Heart left ventricle (tissue), 16 donors: ENCODE results near the gene C21orf91. TPM values are rescaled to one million over a fixed set of nuclear protein-coding genes. Genes with fewer than 3 reads are reported as not detected.
A peak's percentile ranks its signal among the peaks of the same experiment; 100 is the strongest.

Source experiments
- ATAC-seq, 4 donors: fragments of 200-7000 bp; cut with Tn5 transposase; one replicate each; pipeline ENCODE4 v1.9.1; 2020 to 2022; ENCODE audit warnings: moderate library complexity in 4 of 4, mild to moderate bottlenecking in 3 of 4, moderate number of reproducible peaks in 1 of 4
- DNase-seq, 5 donors: peaks; one replicate each; pipeline ENCODE4 v3.0.0-alpha.2; 2020
- H3K27ac ChIP-seq, 12 donors: fragments of 200-600 bp; sonication (generic) in 4 of 12; one replicate each; pipeline versions ENCODE4 v1.5.0 to v1.8.0; 2016 to 2022; ENCODE audit warnings: mild to moderate bottlenecking in 2 of 12
- H3K27me3 ChIP-seq, 9 donors: fragments of 200-600 bp; sonication (generic) in 2 of 9; one replicate each; pipeline versions ENCODE4 v1.5.1 to v1.8.0; 2016 to 2022; ENCODE audit warnings: mild to moderate bottlenecking in 3 of 9
- H3K36me3 ChIP-seq, 9 donors: fragments of 200-600 bp; sonication (generic) in 2 of 9; one replicate each; pipeline versions ENCODE4 v1.5.0 to v1.8.0; 2018 to 2022; ENCODE audit warnings: mild to moderate bottlenecking in 2 of 9
- H3K4me1 ChIP-seq, 12 donors: fragments of 200-600 bp; sonication (generic) in 4 of 12; one replicate each; pipeline versions ENCODE4 v1.5.0 to v1.8.0; 2016 to 2022; ENCODE audit warnings: mild to moderate bottlenecking in 3 of 12
- H3K4me3 ChIP-seq, 12 donors: fragments of 200-600 bp; sonication (generic) in 4 of 12; one replicate each; pipeline versions ENCODE4 v1.5.0 to v1.8.0; 2017 to 2022; ENCODE audit warnings: mild to moderate bottlenecking in 9 of 12, moderate library complexity in 4 of 12
- H3K9me3 ChIP-seq, 12 donors: fragments of 200-600 bp; sonication (generic) in 4 of 12; one replicate each; pipeline versions ENCODE4 v1.5.0 to v1.8.0; 2016 to 2022; ENCODE audit warnings: mild to moderate bottlenecking in 1 of 12
- POLR2A ChIP-seq, 2 donors: fragments of 450-650 bp; IDR thresholded peaks; one replicate each; pipeline ENCODE4 v1.6.1; 2017; ENCODE audit warnings: antibody characterized with exemption in 2 of 2, mild to moderate bottlenecking in 2 of 2, moderate library complexity in 2 of 2
- WGBS, 4 donors: extraction: QIAGEN DNeasy Blood & Tissue Kit in 2 of 4; methylation state at CpG; one replicate each; pipeline versions ENCODE4 v1.1.5 to v1.1.7; 2013 to 2018; 5-methylcytosine and 5-hydroxymethylcytosine counted together
- intact Hi-C, 10 donors: fragments of 100-400 bp; cut with DNase I; formaldehyde crosslinking; loops; one replicate each; pipeline versions ENCODE4 v1.11.1 to v1.14.2; 2022
- polyA plus RNA-seq, 2 donors: library from polyadenylated mRNA; stranded (reverse); fragments of 200-250 nt; gene quantifications; one replicate each; pipeline ENCODE4 v1.2.3, GENCODE V29; 2013
- total RNA-seq, 9 donors: library from RNA; depleted of rRNA in 2 of 9; stranded (reverse); fragments of >200 nt in 2 of 9; fragmentation: NEBNext Ultra II Directional in 3 of 9; extraction: Animal tissue kit (Norgen Biotek cat#: 25700) in 3 of 9; gene quantifications; one replicate each; pipeline versions ENCODE4 v1.1.0 to v1.2.4, GENCODE V29; 2016 to 2023
- TF ChIP-seq, protein P1 (sequence below), 12 donors: fragments of 200-600 bp; sonication (generic) in 4 of 12; IDR thresholded peaks; one replicate each; pipeline versions ENCODE4 v1.5.0 to v1.8.0; 2018 to 2022; ENCODE audit warnings: antibody characterized with exemption in 12 of 12, mild to moderate bottlenecking in 5 of 12
- donor health status: ischemic (EF 13 %, LVEDD 7.1; RV severe dilation, severe dysfunction).
- donor health status: healthy with polysubstance abuse.
- donor health status: DM: no; HTN: yes; CAD: no.
- donor health status: DM: no; HTN: no; CAD: no.
- donor health status: ischemic (EF 25% LVEDD 6.9; RV normal size, moderate dysfunction).
- donor health status: ischemic (EF 25% LVEDD 5.7; RV mildly dilated, moderate dysfunction).
- donor health status: healthy.
- donor health status: DM: yes; HTN: yes; CAD: no.
- donor health status: ischemic (EF 35%, LVEDD 5.7; RV mildly dilated, moderate dysfunction).
- donor health status: nonischemic (EF 11% LVEDD 7.7; RV severe dilation, severe dysfunction).
- donor health status: DM: yes; HTN: yes; CAD: no.
- donor health status: PGD.
- donor health status: ischemic (EF 29% LVEDD 5.4; RV normal size, mild dysfunction).
- donor health status: nonischemic (EF 23%, LVEDD 6.1; RV moderate dilation, normal function).

C21orf91 gene
- total and polyA plus RNA-seq, 11 donors, result 2.2 to 21.2 (median 9.3) TPM

DNA sequence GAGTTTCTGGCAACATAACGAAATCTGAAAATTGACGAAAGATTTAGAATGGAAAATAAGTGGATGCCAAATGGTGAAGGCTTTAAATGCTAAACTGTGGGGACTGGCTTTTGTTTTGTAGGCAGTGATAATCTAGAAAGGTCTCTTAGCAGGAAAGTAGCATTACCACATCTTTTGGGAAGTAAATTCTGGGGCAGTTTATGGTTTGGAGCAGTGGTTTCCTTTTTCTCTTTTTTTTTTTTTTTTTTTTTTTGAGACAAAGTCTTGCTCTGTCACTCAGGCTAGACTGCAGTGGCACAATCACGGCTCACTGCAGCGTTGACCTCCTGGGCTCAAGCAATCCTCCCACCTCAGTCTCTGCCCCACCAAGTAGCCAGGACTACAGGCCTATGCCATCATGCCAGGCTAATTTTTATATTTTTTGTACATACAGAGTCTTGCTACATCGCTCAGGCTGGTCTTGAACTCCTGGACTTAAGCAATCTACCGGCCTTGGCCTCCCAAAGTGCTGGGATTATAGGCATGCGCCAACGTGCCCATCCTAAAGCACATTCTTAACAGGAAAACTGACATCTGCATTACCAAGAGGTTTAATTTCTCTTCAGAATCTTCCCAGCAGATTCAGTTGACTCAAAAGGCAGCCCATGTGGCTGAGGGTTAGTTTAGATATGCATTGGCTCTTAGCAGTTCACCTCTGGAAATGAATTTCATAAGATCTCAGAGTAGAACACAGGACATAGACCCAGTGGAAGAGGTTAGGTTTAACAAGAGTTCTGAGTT, 32.9 kb downstream of the C21orf91 start:
- Histone ChIP-seq H3K27ac (no peak overlapping the region), H3K36me3 (peaks cover 0 to 41% (median 23%) of the 10 kb centered on the region in 9 donors), H3K27me3 (no peaks in the 10 kb centered on the region), H3K9me3 (peaks cover 0 to 7% (median 0%) of the 10 kb centered on the region in 12 donors), H3K4me1 (peaks cover 0 to 83% (median 0%) of the 10 kb centered on the region in 12 donors), H3K4me3 (no peak overlapping the region)
- intact Hi-C loops, result no loop called here
- no peak for TF ChIP-seq POLR2A (IDR thresholded peaks at IDR 0.05)
- TF ChIP-seq, protein P1, sequence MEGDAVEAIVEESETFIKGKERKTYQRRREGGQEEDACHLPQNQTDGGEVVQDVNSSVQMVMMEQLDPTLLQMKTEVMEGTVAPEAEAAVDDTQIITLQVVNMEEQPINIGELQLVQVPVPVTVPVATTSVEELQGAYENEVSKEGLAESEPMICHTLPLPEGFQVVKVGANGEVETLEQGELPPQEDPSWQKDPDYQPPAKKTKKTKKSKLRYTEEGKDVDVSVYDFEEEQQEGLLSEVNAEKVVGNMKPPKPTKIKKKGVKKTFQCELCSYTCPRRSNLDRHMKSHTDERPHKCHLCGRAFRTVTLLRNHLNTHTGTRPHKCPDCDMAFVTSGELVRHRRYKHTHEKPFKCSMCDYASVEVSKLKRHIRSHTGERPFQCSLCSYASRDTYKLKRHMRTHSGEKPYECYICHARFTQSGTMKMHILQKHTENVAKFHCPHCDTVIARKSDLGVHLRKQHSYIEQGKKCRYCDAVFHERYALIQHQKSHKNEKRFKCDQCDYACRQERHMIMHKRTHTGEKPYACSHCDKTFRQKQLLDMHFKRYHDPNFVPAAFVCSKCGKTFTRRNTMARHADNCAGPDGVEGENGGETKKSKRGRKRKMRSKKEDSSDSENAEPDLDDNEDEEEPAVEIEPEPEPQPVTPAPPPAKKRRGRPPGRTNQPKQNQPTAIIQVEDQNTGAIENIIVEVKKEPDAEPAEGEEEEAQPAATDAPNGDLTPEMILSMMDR (IDR thresholded peaks at IDR 0.05), result no peak
- no peak for DNase-seq
- no peak for ATAC-seq
- 89 to 97% (median 92%) methylated on average over 8 of the region's 8 CpGs for WGBS, 4 donors

DNA sequence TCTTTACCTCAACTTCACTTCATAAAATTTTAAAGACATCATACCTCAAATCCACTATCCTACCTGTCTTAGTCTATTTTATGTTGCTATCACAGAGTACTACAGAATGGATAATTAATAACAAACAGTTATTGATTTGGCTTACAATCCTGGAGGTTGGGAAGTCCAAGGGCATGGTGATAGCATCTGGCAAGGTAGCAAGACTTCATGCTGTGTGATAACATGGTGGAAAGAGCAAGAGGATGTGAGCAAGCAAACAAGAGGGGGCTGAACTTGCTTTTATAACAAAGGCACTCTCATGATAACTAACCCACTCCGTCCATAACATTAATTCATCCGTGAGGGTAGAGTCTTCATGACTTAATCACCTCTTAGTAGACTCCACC, 33.8 kb downstream of the C21orf91 start:
- Histone ChIP-seq H3K9me3 (peaks cover 0 to 7% (median 0%) of the 10 kb centered on the region in 12 donors), H3K36me3 (peaks cover 0 to 36% (median 23%) of the 10 kb centered on the region in 9 donors), H3K27ac (peak overlapping the region in 1 of 12 donors; percentile 90), H3K4me1 (peaks cover 0 to 92% (median 0%) of the 10 kb centered on the region in 12 donors), H3K27me3 (no peaks in the 10 kb centered on the region), H3K4me3 (no peak overlapping the region)
- TF ChIP-seq POLR2A (IDR thresholded peaks at IDR 0.05), result no peak
- intact Hi-C loops, result no loop called here
- ATAC-seq, result no peak
- 95 to 100% (median 98%) methylated on average over 2 of the region's 2 CpGs for WGBS, 4 donors
- DNase-seq, result no peak

DNA sequence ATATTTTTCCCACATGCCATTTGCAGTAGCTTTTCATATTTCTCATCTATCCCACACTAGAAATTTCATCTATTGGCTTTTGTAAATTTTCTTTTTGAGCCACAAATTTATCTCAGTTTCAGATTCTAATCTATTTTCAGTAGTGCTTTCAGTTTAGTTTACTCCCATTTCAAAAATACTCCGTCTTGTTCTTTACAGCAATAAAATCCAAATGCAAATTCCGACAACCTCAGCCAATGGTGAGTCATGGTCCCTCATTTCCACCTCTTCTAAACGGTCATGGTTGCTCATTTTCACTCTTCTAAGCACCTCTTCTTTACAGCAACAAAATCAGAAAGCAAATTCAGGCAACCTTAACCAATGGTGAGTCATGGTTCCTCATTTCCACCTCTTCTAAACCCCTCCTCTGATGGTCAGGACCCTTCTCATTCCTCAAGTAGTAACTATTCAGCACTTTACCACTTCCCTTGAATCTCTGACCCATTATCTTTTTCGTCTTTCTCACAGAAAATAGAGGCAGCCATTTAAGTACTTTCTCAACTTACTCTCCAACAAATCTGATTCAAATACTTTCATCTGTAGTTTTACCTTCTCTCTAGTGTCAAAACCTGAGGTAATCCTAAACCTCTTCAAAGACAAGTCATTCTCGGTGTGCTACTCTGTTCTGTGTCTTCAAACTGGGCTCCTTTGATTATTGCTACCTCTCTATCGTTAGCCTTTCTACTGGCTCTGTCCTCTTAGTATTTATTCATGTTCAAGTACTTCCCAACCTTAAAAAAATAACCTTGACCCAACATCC, 34.4 kb downstream of the C21orf91 start:
- no peak for DNase-seq
- TF ChIP-seq, protein P1 (IDR thresholded peaks at IDR 0.05), result no peak
- TF ChIP-seq POLR2A (IDR thresholded peaks at IDR 0.05), result no peak
- Histone ChIP-seq H3K4me3 (peak overlapping the region in 1 of 12 donors; percentile 15), H3K27me3 (no peaks in the 10 kb centered on the region), H3K27ac (peak overlapping the region in 1 of 12 donors; percentile 90), H3K9me3 (peaks cover 0 to 7% (median 0%) of the 10 kb centered on the region in 12 donors), H3K4me1 (peaks cover 0 to 95% (median 0%) of the 10 kb centered on the region in 12 donors), H3K36me3 (peaks cover 0 to 36% (median 23%) of the 10 kb centered on the region in 9 donors)
- WGBS, 4 donors, result 76 to 93% (median 83%) methylated on average over 6 of the region's 6 CpGs
- ATAC-seq, result no peak
- intact Hi-C loops, result no loop called here

DNA sequence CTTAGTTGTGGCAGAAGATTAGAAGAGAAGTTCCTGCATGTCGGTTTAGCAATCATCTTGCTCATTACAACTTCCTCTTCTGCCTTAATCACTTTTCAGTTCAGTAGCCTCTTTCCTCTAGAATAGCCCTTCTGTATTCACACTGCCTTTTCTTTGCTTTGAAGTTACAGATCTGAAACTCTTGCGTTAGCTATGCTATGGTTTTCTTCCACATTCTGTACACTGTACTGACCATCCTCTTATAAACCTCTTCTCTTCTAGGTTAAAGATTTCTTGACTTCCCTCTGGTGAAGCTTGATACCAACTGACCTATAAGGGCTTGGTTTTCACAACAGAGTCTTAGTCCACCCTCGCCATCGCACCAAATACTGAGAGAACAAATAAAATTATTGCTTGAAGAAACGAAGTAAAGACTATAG, 35.0 kb downstream of the C21orf91 start:
- peaks cover 0 to 7% (median 0%) of the 10 kb centered on the region in 12 donors for H3K9me3 ChIP-seq
- H3K27me3 ChIP-seq, result no peaks in the 10 kb centered on the region
- H3K4me1 ChIP-seq, result peaks cover 0 to 96% (median 0%) of the 10 kb centered on the region in 12 donors
- peak overlapping the region in 1 of 12 donors; percentile 90 for H3K27ac ChIP-seq
- WGBS, 4 donors, result 65 to 72% (median 69%) methylated on average over 5 of the region's 5 CpGs
- intact Hi-C loops, result no loop called here
- ATAC-seq, result peak in 1 of 4 donors; percentile 38
- no peak for TF ChIP-seq POLR2A (IDR thresholded peaks at IDR 0.05)
- TF ChIP-seq, protein P1 (IDR thresholded peaks at IDR 0.05), result no peak
- DNase-seq, result no peak
- peak overlapping the region in 1 of 12 donors; percentile 15 for H3K4me3 ChIP-seq
- peaks cover 0 to 36% (median 23%) of the 10 kb centered on the region in 9 donors for H3K36me3 ChIP-seq
